Measurements from ENCODE around the gene ACAD8. TPM values are rescaled to one million over a fixed set of nuclear protein-coding genes. Genes with fewer than 3 reads are reported as not detected.

Gene ACAD8
- total and polyA plus RNA-seq, 10 of the 15 experiments (the other 5 are each of a cell fraction or from before 2014, with no cell fraction given), result 9.9 to 34.8 (median 22.2) TPM

DNA sequence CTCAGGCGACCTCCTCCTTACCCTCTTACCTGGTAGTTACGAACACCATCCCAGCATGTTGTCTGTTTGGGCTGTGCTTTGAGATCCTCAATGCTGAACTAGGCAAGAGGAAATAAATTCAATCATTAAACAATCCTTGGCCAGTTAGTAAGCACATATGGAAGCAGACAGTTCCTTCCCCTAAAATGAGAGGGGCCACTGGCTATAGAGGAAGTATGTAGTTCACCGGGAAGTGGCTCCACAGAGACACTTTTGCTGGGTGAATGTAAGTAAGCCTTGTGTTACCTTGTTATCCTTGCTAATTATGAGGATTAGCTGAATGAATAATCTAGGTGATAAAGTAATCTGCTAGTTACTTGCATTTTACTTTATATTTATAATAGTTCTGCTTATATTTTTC, 3.1 kb upstream of the ACAD8 start:
- Histone ChIP-seq H3K4me3 (no peak overlapping the region), H3K27me3 (replicated peaks in 1 of 2; ENCODE audit: control insufficient read depth in 2 of 2, insufficient read depth in 2 of 2, low read length in 1 of 2) (no peaks in the 10 kb centered on the region), H3K79me2 (ENCODE audit: control insufficient read depth, insufficient read depth, low read length) (peaks cover 6% of the 10 kb centered on the region), H3K4me2 (ENCODE audit: control insufficient read depth, insufficient read depth) (no peak overlapping the region), H4K20me1 (ENCODE audit: control insufficient read depth, insufficient read depth) (no peaks in the 10 kb centered on the region), H3K9ac (ENCODE audit: control insufficient read depth, insufficient read depth, low read length) (no peak overlapping the region), H3K27ac (ENCODE audit: control insufficient read depth, insufficient read depth) (no peak overlapping the region), H3K36me3 (ENCODE audit: control insufficient read depth in 2 of 2, insufficient read depth in 2 of 2, low read length in 1 of 2) (peaks cover 6 to 14% of the 10 kb centered on the region in 2 experiments), H2AFZ (ENCODE audit: control insufficient read depth, low read depth, low read length) (no peak overlapping the region), H3K4me1 (ENCODE audit: control insufficient read depth, insufficient read depth, low read length) (no peaks in the 10 kb centered on the region), H3K9me3 (replicated peaks; ENCODE audit: control insufficient read depth, insufficient read depth, low read length) (no peaks in the 10 kb centered on the region)
- ChIA-PET CTCF (interaction anchor here (1.3 to 2.3 kb wide), 5 partner anchors 9 to 42 kb away, joined by 4 to 8 read pairs (median 6); no protein-coding TSS in a partner anchor), SMC1A (ENCODE audit: uncharacterized antibody, unreplicated experiment) (interaction anchor here (1.3 kb wide), 1 partner anchor 23 kb away, joined by 3 read pairs; no protein-coding TSS in a partner anchor), POLR2A (no interaction called here), RAD21 (ENCODE audit: unreplicated experiment) (no interaction called here)
- 92% methylated on average over 3 of the region's 3 CpGs for WGBS (ENCODE audit: insufficient coverage, insufficient replicate concordance, low lambda C conversion rate, missing lambda C conversion rate)
- FAIRE-seq (no peak), ATAC-seq (no peak), DNase-seq (ENCODE audit: low read depth, low spot score) (no peak)
- intact Hi-C loops (cut with micrococcal nuclease; ENCODE audit: unreplicated experiment) (loop anchor here (10.0 kb wide), 1 partner anchor 45 kb away; no protein-coding TSS in a partner anchor), in situ Hi-C loops (cut with MboI) (no loop called here)
- no peak for TF ChIP-seq EED (IDR thresholded peaks at IDR 0.05; ENCODE audit: low read depth)
- TF ChIP-seq ZZZ3 (IDR thresholded peaks at IDR 0.05; ENCODE audit: control insufficient read depth, insufficient read length, low read depth), result no peak
- TF ChIP-seq NR2C2 (IDR thresholded peaks at IDR 0.05; ENCODE audit: borderline replicate concordance, control insufficient read depth, insufficient read length, low read depth), result no peak
- TF ChIP-seq NFIC (IDR thresholded peaks at IDR 0.05; ENCODE audit: low read depth, low read length), result no peak
- TF ChIP-seq SUPT20H (IDR thresholded peaks at IDR 0.05; ENCODE audit: borderline replicate concordance, control insufficient read depth, low read depth, low read length), result no peak
- TF ChIP-seq ZNF24 (IDR thresholded peaks at IDR 0.05), result no peak
- TF ChIP-seq IRF4 (IDR thresholded peaks at IDR 0.05; ENCODE audit: low read depth, low read length), result no peak
- TF ChIP-seq SUZ12 (IDR thresholded peaks at IDR 0.05; ENCODE audit: unreplicated experiment), result no peak
- TF ChIP-seq, protein P1, sequence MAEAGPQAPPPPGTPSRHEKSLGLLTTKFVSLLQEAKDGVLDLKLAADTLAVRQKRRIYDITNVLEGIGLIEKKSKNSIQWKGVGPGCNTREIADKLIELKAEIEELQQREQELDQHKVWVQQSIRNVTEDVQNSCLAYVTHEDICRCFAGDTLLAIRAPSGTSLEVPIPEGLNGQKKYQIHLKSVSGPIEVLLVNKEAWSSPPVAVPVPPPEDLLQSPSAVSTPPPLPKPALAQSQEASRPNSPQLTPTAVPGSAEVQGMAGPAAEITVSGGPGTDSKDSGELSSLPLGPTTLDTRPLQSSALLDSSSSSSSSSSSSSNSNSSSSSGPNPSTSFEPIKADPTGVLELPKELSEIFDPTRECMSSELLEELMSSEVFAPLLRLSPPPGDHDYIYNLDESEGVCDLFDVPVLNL (IDR thresholded peaks at IDR 0.05; ENCODE audit: low read depth, low read length), result no peak
- TF ChIP-seq, protein P2, sequence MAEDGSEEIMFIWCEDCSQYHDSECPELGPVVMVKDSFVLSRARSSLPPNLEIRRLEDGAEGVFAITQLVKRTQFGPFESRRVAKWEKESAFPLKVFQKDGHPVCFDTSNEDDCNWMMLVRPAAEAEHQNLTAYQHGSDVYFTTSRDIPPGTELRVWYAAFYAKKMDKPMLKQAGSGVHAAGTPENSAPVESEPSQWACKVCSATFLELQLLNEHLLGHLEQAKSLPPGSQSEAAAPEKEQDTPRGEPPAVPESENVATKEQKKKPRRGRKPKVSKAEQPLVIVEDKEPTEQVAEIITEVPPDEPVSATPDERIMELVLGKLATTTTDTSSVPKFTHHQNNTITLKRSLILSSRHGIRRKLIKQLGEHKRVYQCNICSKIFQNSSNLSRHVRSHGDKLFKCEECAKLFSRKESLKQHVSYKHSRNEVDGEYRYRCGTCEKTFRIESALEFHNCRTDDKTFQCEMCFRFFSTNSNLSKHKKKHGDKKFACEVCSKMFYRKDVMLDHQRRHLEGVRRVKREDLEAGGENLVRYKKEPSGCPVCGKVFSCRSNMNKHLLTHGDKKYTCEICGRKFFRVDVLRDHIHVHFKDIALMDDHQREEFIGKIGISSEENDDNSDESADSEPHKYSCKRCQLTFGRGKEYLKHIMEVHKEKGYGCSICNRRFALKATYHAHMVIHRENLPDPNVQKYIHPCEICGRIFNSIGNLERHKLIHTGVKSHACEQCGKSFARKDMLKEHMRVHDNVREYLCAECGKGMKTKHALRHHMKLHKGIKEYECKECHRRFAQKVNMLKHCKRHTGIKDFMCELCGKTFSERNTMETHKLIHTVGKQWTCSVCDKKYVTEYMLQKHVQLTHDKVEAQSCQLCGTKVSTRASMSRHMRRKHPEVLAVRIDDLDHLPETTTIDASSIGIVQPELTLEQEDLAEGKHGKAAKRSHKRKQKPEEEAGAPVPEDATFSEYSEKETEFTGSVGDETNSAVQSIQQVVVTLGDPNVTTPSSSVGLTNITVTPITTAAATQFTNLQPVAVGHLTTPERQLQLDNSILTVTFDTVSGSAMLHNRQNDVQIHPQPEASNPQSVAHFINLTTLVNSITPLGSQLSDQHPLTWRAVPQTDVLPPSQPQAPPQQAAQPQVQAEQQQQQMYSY (CRISPR knock-in tag; IDR thresholded peaks at IDR 0.05), result no peak
- no peak for TF ChIP-seq POLR2AphosphoS5 (IDR thresholded peaks at IDR 0.05; ENCODE audit: low read length)
- TF ChIP-seq CREB1 (IDR thresholded peaks at IDR 0.05; ENCODE audit: low read depth), result no peak
- TF ChIP-seq PAX5 (IDR thresholded peaks at IDR 0.05; ENCODE audit: borderline replicate concordance, low read depth, low read length), result no peak
- no peak for TF ChIP-seq LARP7 (IDR thresholded peaks at IDR 0.05)
- TF ChIP-seq, protein P3, sequence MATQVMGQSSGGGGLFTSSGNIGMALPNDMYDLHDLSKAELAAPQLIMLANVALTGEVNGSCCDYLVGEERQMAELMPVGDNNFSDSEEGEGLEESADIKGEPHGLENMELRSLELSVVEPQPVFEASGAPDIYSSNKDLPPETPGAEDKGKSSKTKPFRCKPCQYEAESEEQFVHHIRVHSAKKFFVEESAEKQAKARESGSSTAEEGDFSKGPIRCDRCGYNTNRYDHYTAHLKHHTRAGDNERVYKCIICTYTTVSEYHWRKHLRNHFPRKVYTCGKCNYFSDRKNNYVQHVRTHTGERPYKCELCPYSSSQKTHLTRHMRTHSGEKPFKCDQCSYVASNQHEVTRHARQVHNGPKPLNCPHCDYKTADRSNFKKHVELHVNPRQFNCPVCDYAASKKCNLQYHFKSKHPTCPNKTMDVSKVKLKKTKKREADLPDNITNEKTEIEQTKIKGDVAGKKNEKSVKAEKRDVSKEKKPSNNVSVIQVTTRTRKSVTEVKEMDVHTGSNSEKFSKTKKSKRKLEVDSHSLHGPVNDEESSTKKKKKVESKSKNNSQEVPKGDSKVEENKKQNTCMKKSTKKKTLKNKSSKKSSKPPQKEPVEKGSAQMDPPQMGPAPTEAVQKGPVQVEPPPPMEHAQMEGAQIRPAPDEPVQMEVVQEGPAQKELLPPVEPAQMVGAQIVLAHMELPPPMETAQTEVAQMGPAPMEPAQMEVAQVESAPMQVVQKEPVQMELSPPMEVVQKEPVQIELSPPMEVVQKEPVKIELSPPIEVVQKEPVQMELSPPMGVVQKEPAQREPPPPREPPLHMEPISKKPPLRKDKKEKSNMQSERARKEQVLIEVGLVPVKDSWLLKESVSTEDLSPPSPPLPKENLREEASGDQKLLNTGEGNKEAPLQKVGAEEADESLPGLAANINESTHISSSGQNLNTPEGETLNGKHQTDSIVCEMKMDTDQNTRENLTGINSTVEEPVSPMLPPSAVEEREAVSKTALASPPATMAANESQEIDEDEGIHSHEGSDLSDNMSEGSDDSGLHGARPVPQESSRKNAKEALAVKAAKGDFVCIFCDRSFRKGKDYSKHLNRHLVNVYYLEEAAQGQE (IDR thresholded peaks at IDR 0.05; ENCODE audit: low read depth, low read length), result no peak
- TF ChIP-seq HCFC1 (IDR thresholded peaks at IDR 0.05; ENCODE audit: low read length), result no peak
- BruUV-seq (replicated peaks), result no TSS peak

Measured in GM12878 (cell line).